ENCODE results near the gene KRT20. TPM values are rescaled to one million over a fixed set of nuclear protein-coding genes. Genes with fewer than 3 reads are reported as not detected.

KRT20 gene
- total RNA-seq, 1 experiment from 2014 or later, result 0.18 TPM

DNA sequence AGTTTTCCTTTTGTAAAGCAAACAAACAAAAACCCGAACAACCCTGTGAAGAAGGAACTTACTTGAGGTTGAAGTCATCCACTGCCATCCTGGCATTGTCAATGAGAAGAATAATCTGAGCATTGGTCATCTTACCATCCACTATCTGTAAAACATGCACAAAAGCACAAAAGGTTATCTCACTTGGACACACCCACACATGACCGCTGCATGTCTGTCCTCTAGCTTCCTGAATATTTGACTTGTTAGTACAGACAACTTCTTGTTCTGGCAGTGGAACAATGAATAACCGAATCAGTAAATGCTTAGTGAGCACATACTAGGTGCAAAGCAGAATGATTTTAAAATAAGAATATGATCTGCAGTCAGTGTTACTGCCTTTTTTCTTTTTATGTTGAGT lies 46.3 kb upstream of the KRT20 start:
- H3K9me2 ChIP-seq (replicated peaks; ENCODE audit: low read length), result no peaks in the 10 kb centered on the region
- no peaks in the 10 kb centered on the region for H3K9me3 ChIP-seq (ENCODE audit: low read length)
- H4K20me1 ChIP-seq (ENCODE audit: low read length), result no peaks in the 10 kb centered on the region
- POLR2A ChIA-PET (ENCODE audit: unreplicated experiment), result no interaction called here
- no peak overlapping the region for H3K9ac ChIP-seq (ENCODE audit: low read length)
- no peak for ATAC-seq
- intact Hi-C loops (cut with micrococcal nuclease), result no loop called here
- H3K27ac ChIP-seq (ENCODE audit: low read length), result no peak overlapping the region
- no peaks in the 10 kb centered on the region for H3K27me3 ChIP-seq (ENCODE audit: low read length)
- H3K4me1 ChIP-seq (ENCODE audit: insufficient read depth, low read length), result no peaks in the 10 kb centered on the region
- H2AFZ ChIP-seq (ENCODE audit: low read length), result no peak overlapping the region
- H3K4me3 ChIP-seq (ENCODE audit: low read length), result no peak overlapping the region
- H3K4me2 ChIP-seq (ENCODE audit: low read length), result no peak overlapping the region
- BruUV-seq (replicated peaks), result no TSS peak
- CTCF ChIA-PET, result no interaction called here
- H3F3A ChIP-seq (ENCODE audit: low read length, unreplicated experiment), result no peaks in the 10 kb centered on the region
- DNase-seq, result no peak
- H3K79me2 ChIP-seq (ENCODE audit: low read length), result no peaks in the 10 kb centered on the region
- H3K36me3 ChIP-seq (ENCODE audit: low read depth, low read length), result no peaks in the 10 kb centered on the region
- TF ChIP-seq, protein P1, sequence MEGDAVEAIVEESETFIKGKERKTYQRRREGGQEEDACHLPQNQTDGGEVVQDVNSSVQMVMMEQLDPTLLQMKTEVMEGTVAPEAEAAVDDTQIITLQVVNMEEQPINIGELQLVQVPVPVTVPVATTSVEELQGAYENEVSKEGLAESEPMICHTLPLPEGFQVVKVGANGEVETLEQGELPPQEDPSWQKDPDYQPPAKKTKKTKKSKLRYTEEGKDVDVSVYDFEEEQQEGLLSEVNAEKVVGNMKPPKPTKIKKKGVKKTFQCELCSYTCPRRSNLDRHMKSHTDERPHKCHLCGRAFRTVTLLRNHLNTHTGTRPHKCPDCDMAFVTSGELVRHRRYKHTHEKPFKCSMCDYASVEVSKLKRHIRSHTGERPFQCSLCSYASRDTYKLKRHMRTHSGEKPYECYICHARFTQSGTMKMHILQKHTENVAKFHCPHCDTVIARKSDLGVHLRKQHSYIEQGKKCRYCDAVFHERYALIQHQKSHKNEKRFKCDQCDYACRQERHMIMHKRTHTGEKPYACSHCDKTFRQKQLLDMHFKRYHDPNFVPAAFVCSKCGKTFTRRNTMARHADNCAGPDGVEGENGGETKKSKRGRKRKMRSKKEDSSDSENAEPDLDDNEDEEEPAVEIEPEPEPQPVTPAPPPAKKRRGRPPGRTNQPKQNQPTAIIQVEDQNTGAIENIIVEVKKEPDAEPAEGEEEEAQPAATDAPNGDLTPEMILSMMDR (conservative IDR thresholded peaks at IDR 0.05; ENCODE audit: low read depth, low read length), result no peak
- TF ChIP-seq EZH2phosphoT487 (IDR thresholded peaks at IDR 0.05; ENCODE audit: borderline replicate concordance, low read length) (no peak), EZH2 (IDR thresholded peaks at IDR 0.05; ENCODE audit: low read length, unreplicated experiment) (no peak)

DNA sequence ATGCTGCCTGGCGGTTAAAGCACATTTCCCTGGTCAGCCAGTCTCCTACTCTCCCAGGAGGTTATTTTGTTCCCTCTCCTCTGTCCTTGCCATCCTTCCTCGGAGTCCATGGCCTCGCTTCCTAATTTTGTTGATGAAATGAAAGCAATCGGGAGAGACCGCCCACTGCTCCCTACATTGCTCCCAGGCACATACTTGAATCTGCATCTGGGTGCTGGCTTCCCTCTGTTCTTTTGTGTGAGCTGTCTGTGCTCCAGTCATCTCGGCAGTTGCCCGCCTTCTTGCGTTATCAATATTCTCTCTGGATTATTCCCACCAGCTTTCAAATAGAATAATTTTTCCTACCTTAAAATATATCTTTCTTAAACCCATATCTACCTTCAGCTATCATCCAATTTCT lies 41.3 kb upstream of the KRT20 start:
- no peak overlapping the region for H3K4me2 ChIP-seq (ENCODE audit: low read length)
- CTCF ChIA-PET, result no interaction called here
- H2AFZ ChIP-seq (ENCODE audit: low read length), result no peak overlapping the region
- no peaks in the 10 kb centered on the region for H3K9me2 ChIP-seq (replicated peaks; ENCODE audit: low read length)
- H3K4me3 ChIP-seq (ENCODE audit: low read length), result no peak overlapping the region
- POLR2A ChIA-PET (ENCODE audit: unreplicated experiment), result no interaction called here
- TF ChIP-seq, protein P1 (conservative IDR thresholded peaks at IDR 0.05; ENCODE audit: low read depth, low read length), result no peak
- no peak for TF ChIP-seq EZH2 (IDR thresholded peaks at IDR 0.05; ENCODE audit: low read length, unreplicated experiment)
- no peak for TF ChIP-seq EZH2phosphoT487 (IDR thresholded peaks at IDR 0.05; ENCODE audit: borderline replicate concordance, low read length)
- H3K9ac ChIP-seq (ENCODE audit: low read length), result no peak overlapping the region
- H4K20me1 ChIP-seq (ENCODE audit: low read length), result no peaks in the 10 kb centered on the region
- no peaks in the 10 kb centered on the region for H3K79me2 ChIP-seq (ENCODE audit: low read length)
- no peaks in the 10 kb centered on the region for H3K27me3 ChIP-seq (ENCODE audit: low read length)
- no peak overlapping the region for H3K27ac ChIP-seq (ENCODE audit: low read length)
- H3K36me3 ChIP-seq (ENCODE audit: low read depth, low read length), result no peaks in the 10 kb centered on the region
- DNase-seq (no peak), ATAC-seq (no peak)
- BruUV-seq (replicated peaks), result no TSS peak
- no peaks in the 10 kb centered on the region for H3K9me3 ChIP-seq (ENCODE audit: low read length)
- H3K4me1 ChIP-seq (ENCODE audit: insufficient read depth, low read length), result peaks cover 9% of the 10 kb centered on the region
- intact Hi-C loops (cut with micrococcal nuclease), result no loop called here
- no peaks in the 10 kb centered on the region for H3F3A ChIP-seq (ENCODE audit: low read length, unreplicated experiment)

DNA sequence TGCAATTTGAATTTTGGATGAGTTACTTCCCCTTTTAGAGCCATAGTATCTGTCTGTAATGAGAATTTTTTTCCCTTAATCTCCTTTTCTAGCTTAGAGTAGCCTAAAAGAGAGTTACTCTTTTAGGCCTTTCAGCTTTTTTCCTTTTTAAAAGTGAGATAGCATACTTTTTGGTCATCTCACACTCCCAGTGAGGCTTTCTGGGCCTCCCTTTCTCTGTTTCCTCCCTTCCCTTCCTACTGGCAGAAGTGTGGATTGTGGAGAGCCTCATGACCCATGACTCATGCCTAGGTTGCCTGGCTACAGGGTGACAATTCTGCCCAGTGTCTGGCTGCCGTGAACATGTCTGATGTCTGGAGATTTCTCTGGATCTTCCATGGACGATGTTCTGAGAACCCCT lies 37.2 kb upstream of the KRT20 start:
- ATAC-seq, result peak; percentile 93
- TF ChIP-seq EZH2 (IDR thresholded peaks at IDR 0.05; ENCODE audit: low read length, unreplicated experiment), result no peak
- TF ChIP-seq, protein P1 (conservative IDR thresholded peaks at IDR 0.05; ENCODE audit: low read depth, low read length), result no peak
- TF ChIP-seq EZH2phosphoT487 (IDR thresholded peaks at IDR 0.05; ENCODE audit: borderline replicate concordance, low read length), result no peak
- Histone ChIP-seq H2AFZ (ENCODE audit: low read length) (peak overlapping the region; percentile 46; the same call in 1 of the 2 replicates), H3F3A (ENCODE audit: low read length, unreplicated experiment) (no peaks in the 10 kb centered on the region), H3K4me1 (ENCODE audit: insufficient read depth, low read length) (peaks cover 9% of the 10 kb centered on the region), H3K9ac (ENCODE audit: low read length) (peak overlapping the region; percentile 21; the same call in 1 of the 2 replicates), H3K4me2 (ENCODE audit: low read length) (peak overlapping the region; percentile 19; the same call in 1 of the 2 replicates), H3K36me3 (ENCODE audit: low read depth, low read length) (no peaks in the 10 kb centered on the region), H3K27me3 (ENCODE audit: low read length) (no peaks in the 10 kb centered on the region), H3K79me2 (ENCODE audit: low read length) (no peaks in the 10 kb centered on the region), H3K9me2 (replicated peaks; ENCODE audit: low read length) (no peaks in the 10 kb centered on the region), H3K9me3 (ENCODE audit: low read length) (no peaks in the 10 kb centered on the region), H3K4me3 (ENCODE audit: low read length) (no peak overlapping the region), H4K20me1 (ENCODE audit: low read length) (no peaks in the 10 kb centered on the region), H3K27ac (ENCODE audit: low read length) (peak overlapping the region; percentile 54)
- BruUV-seq (replicated peaks), result no TSS peak
- peak; percentile 67 for DNase-seq
- intact Hi-C loops (cut with micrococcal nuclease), result no loop called here
- CTCF ChIA-PET, result no interaction called here
- POLR2A ChIA-PET (ENCODE audit: unreplicated experiment), result interaction anchor here (0.6 kb wide), 1 partner anchor 766 kb away, joined by 3 read pairs; no protein-coding TSS in a partner anchor
